ENCODE results near the gene INMT. TPM values are rescaled to one million over a fixed set of nuclear protein-coding genes. Genes with fewer than 3 reads are reported as not detected.

The INMT gene
- polyA plus RNA-seq, 1 donor (not counting 4 experiments of a cell fraction or from before 2014, with no cell fraction given): not detected

DNA sequence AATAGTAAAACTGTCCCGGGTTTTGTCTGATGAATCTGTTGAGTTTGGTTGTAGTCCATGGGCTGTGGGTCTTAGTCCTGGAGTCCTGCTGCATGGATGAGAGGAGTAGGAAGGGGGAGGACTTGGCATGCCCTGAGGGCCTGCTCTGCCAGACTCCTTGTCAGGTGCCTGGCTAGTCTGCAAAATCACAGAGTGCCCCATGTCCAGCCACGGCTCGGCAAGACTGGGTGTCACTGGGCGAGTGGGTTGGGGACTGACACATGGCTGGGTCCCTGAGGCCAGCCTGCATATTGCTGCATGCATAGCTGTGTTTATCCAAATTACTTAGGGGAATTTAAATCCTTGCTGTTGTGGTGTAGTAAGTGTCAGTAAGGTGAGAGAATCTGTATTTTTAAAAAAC, 29.0 kb downstream of the INMT start:
- no peak overlapping the region for H3K4me3 ChIP-seq (ENCODE audit: control insufficient read depth in 2 of 3, extremely low read depth in 1 of 3, insufficient read depth in 2 of 3, low read depth in 1 of 3, low read length in 3 of 3)
- no peak overlapping the region for H3K9ac ChIP-seq (ENCODE audit: control insufficient read depth, extremely low read depth, insufficient read depth, low read length)
- no peaks in the 10 kb centered on the region for H4K20me1 ChIP-seq (ENCODE audit: control insufficient read depth, extremely low read depth, insufficient read depth, low read length)
- H2AFZ ChIP-seq (ENCODE audit: control insufficient read depth, low read length): no peak overlapping the region
- dilution Hi-C loops (cut with MboI; ENCODE audit: extremely low pct_ligation_motif_present, low sequenced_read_pairs): no loop called here
- H3K79me2 ChIP-seq (ENCODE audit: control insufficient read depth, insufficient read depth, low read length): no peaks in the 10 kb centered on the region
- peaks cover 0 to 4% of the 10 kb centered on the region in 2 experiments for H3K36me3 ChIP-seq (ENCODE audit: control insufficient read depth in 2 of 2, extremely low read depth in 1 of 2, insufficient read depth in 2 of 2, low read length in 2 of 2)
- peaks cover 4% of the 10 kb centered on the region for H3K4me1 ChIP-seq (ENCODE audit: control insufficient read depth, extremely low read depth, insufficient read depth, low read length)
- H3K9me3 ChIP-seq (ENCODE audit: control insufficient read depth, low read depth, low read length): no peaks in the 10 kb centered on the region
- TF ChIP-seq, protein P1, sequence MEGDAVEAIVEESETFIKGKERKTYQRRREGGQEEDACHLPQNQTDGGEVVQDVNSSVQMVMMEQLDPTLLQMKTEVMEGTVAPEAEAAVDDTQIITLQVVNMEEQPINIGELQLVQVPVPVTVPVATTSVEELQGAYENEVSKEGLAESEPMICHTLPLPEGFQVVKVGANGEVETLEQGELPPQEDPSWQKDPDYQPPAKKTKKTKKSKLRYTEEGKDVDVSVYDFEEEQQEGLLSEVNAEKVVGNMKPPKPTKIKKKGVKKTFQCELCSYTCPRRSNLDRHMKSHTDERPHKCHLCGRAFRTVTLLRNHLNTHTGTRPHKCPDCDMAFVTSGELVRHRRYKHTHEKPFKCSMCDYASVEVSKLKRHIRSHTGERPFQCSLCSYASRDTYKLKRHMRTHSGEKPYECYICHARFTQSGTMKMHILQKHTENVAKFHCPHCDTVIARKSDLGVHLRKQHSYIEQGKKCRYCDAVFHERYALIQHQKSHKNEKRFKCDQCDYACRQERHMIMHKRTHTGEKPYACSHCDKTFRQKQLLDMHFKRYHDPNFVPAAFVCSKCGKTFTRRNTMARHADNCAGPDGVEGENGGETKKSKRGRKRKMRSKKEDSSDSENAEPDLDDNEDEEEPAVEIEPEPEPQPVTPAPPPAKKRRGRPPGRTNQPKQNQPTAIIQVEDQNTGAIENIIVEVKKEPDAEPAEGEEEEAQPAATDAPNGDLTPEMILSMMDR (optimal IDR thresholded peaks at IDR 0.05 in 1 of 3, IDR thresholded peaks at IDR 0.05 in 1 of 3, conservative IDR thresholded peaks at IDR 0.05 in 1 of 3; ENCODE audit: extremely low read depth in 1 of 3, insufficient read depth in 2 of 3, low read length in 3 of 3): no peak
- no peak for TF ChIP-seq EZH2 (IDR thresholded peaks at IDR 0.05; ENCODE audit: low read length)
- H3K27me3 ChIP-seq (ENCODE audit: control insufficient read depth, extremely low read depth, insufficient read depth, low read length): no peaks in the 10 kb centered on the region
- no peak overlapping the region for H3K27ac ChIP-seq (ENCODE audit: control insufficient read depth, insufficient read depth, low read length)
- no peak for FAIRE-seq
- H3K4me2 ChIP-seq (ENCODE audit: control insufficient read depth, extremely low read depth, insufficient read depth, low read depth, low read length): no peak overlapping the region
- DNase-seq (ENCODE audit: low read depth, low spot score): no peak
- no peaks in the 10 kb centered on the region for H3K9me1 ChIP-seq (ENCODE audit: control insufficient read depth, extremely low read depth, insufficient read depth, low read length)

DNA sequence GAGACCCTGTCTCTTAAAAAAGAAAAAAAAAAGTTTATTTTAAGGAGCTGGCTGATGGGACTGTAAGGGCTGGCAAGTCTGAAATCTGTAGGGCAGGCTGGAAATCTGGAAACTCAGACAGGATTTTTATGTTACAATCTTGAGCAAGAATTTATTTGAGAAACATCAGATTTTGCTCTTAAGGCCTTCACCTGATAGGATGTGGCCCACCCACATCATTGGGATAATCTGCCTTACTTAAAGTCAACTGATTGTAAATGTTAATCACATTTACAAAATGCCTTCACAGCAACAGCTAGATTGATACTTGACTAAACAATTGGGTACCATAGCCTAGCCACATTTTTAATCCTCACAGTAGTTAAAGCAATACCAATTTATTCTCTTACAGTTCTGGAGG, 30.8 kb downstream of the INMT start:
- Histone ChIP-seq H3K27me3 (ENCODE audit: control insufficient read depth, extremely low read depth, insufficient read depth, low read length) (no peaks in the 10 kb centered on the region), H3K4me2 (ENCODE audit: control insufficient read depth, extremely low read depth, insufficient read depth, low read depth, low read length) (no peak overlapping the region), H3K9me1 (ENCODE audit: control insufficient read depth, extremely low read depth, insufficient read depth, low read length) (no peaks in the 10 kb centered on the region), H3K4me3 (ENCODE audit: control insufficient read depth in 2 of 3, extremely low read depth in 1 of 3, insufficient read depth in 2 of 3, low read depth in 1 of 3, low read length in 3 of 3) (no peak overlapping the region), H3K36me3 (ENCODE audit: control insufficient read depth in 2 of 2, extremely low read depth in 1 of 2, insufficient read depth in 2 of 2, low read length in 2 of 2) (peaks cover 0 to 3% of the 10 kb centered on the region in 2 experiments), H3K9ac (ENCODE audit: control insufficient read depth, extremely low read depth, insufficient read depth, low read length) (no peak overlapping the region), H3K27ac (ENCODE audit: control insufficient read depth, insufficient read depth, low read length) (no peak overlapping the region), H3K9me3 (ENCODE audit: control insufficient read depth, low read depth, low read length) (no peaks in the 10 kb centered on the region), H3K4me1 (ENCODE audit: control insufficient read depth, extremely low read depth, insufficient read depth, low read length) (peaks cover 4% of the 10 kb centered on the region), H3K79me2 (ENCODE audit: control insufficient read depth, insufficient read depth, low read length) (no peaks in the 10 kb centered on the region), H2AFZ (ENCODE audit: control insufficient read depth, low read length) (no peak overlapping the region), H4K20me1 (ENCODE audit: control insufficient read depth, extremely low read depth, insufficient read depth, low read length) (no peaks in the 10 kb centered on the region)
- no peak for DNase-seq (ENCODE audit: low read depth, low spot score)
- dilution Hi-C loops (cut with MboI; ENCODE audit: extremely low pct_ligation_motif_present, low sequenced_read_pairs): no loop called here
- no peak for FAIRE-seq
- TF ChIP-seq EZH2 (IDR thresholded peaks at IDR 0.05; ENCODE audit: low read length): no peak
- TF ChIP-seq, protein P1 (optimal IDR thresholded peaks at IDR 0.05 in 1 of 3, IDR thresholded peaks at IDR 0.05 in 1 of 3, conservative IDR thresholded peaks at IDR 0.05 in 1 of 3; ENCODE audit: extremely low read depth in 1 of 3, insufficient read depth in 2 of 3, low read length in 3 of 3): no peak

All from keratinocyte (primary cell).